Cardiac fibroblast (primary cell): ENCODE data around the gene ZNF385D.

ENCODE experiments used
- DNase-seq, 2 donors: peaks; one replicate each; pipeline versions ENCODE4 v3.0.0 to v3.0.0-alpha.2; 2010; ENCODE audit warnings: low read depth in 2 of 2
- H3K4me3 ChIP-seq, 2 donors: replicated peaks in 1 of 2; 1 replicate in 1 of 2; 2 replicates in 1 of 2; pipeline ENCODE4 v1.5.1; 2011; ENCODE audit warnings: low read depth in 2 of 2, low read length in 2 of 2, mild to moderate bottlenecking in 2 of 2, moderate library complexity in 1 of 2
- TF ChIP-seq, protein P1 (sequence below): IDR thresholded peaks from one replicate; pipeline ENCODE4 v1.5.1; 2011; ENCODE audit warnings: low read depth, mild to moderate bottlenecking, low read length, inconsistent platforms

The ZNF385D gene

GRCh38 chr3:21447476-21448151 is 303.4 kb downstream of the ZNF385D start:
- peak; percentile 48 to 55 for DNase-seq
- H3K4me3 ChIP-seq = no peak overlapping the region
- TF ChIP-seq, protein P1, sequence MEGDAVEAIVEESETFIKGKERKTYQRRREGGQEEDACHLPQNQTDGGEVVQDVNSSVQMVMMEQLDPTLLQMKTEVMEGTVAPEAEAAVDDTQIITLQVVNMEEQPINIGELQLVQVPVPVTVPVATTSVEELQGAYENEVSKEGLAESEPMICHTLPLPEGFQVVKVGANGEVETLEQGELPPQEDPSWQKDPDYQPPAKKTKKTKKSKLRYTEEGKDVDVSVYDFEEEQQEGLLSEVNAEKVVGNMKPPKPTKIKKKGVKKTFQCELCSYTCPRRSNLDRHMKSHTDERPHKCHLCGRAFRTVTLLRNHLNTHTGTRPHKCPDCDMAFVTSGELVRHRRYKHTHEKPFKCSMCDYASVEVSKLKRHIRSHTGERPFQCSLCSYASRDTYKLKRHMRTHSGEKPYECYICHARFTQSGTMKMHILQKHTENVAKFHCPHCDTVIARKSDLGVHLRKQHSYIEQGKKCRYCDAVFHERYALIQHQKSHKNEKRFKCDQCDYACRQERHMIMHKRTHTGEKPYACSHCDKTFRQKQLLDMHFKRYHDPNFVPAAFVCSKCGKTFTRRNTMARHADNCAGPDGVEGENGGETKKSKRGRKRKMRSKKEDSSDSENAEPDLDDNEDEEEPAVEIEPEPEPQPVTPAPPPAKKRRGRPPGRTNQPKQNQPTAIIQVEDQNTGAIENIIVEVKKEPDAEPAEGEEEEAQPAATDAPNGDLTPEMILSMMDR = no peak

DNA sequence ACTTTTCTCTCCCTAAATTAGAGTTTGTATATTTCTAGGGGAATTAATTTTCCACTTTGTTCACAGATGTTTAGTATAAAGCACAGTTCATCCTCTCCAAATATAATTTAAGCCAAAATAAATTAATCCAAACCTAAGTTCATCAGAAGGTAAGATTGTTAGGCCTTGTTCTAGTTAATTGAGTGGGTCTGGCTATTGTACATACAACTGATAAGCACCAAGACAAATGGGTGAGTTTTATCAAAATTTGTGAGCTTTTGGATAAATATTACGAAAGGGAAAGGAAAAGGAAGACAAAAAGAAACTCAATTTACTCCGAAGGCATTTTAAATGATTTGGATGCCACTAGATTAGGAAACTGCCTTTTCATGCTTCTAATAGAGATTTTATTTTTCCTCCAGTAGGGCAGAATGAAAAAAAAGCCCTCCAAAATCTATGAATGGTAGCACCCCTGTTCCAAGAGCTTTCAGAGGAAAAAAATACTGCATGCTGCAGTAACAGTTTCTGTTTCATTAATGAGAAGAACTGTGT is 304.0 kb downstream of the ZNF385D start:
- TF ChIP-seq, protein P1 = no peak
- no peak overlapping the region for H3K4me3 ChIP-seq
- peak in 1 of 2 donors; percentile 4 for DNase-seq

DNA sequence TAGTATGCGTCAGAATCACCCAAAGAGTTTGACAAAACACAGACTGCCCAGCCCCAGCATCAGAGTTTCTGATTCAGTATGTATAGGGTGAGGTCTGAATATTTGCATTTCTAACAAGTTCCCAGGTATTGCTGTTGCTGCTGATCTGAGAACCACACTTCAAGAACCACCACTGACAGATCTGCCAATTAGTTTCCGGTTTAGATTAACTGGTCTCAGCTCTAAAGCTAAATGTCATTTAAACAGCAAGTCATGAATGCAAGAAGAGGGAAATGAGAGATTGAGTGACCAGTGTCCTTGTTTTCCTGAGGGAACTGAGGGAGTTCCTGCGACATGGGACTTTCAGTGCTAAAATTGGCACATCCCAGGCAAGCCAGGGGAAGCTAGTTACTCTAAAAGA is 305.0 kb downstream of the ZNF385D start:
- no peak for DNase-seq
- TF ChIP-seq, protein P1 = no peak
- H3K4me3 ChIP-seq = no peak overlapping the region

DNA sequence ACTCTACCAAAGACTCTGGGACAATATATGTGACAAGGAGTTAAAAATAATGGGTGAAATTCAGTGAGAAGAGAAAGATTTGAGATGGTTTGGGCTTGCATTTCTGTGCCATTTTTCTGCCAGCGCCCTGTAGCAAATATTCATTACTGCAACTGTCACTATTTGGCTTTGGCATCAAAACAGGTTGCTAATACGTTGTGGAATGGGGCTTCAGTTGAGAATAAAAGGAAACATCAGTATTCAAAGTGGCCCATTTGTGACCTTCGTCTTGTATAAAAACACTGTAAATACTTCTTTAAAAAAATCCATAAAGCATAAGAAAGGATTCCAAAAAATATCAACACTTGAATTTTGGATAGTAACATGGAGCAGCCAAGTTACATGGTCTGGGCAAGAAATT is 309.2 kb downstream of the ZNF385D start:
- TF ChIP-seq, protein P1 = no peak

DNA sequence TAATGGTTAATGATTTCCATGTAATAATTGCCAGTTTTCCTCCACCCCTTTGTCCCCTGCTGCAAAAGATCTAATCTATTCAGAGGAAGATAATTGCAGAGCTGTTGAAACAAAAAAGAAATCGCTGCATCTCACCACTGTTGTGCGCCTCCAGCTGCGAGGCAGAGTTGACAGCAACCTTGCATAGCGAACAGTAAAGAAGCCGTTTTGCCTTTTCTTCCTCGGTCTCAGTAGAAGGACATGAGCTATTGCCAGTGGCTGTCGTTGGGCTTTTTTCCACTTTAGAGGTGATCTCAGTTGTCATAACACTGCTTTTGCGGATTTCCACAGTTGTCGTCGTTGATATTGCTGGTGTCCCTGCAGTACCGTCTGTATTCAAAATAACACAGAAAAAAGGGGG is 314.2 kb downstream of the ZNF385D start:
- DNase-seq = no peak
- no peak overlapping the region for H3K4me3 ChIP-seq
- TF ChIP-seq, protein P1 = no peak

More for the DNA sequence above, 309.2 kb downstream of the ZNF385D start:
- no peak overlapping the region for H3K4me3 ChIP-seq
- DNase-seq = no peak

DNA sequence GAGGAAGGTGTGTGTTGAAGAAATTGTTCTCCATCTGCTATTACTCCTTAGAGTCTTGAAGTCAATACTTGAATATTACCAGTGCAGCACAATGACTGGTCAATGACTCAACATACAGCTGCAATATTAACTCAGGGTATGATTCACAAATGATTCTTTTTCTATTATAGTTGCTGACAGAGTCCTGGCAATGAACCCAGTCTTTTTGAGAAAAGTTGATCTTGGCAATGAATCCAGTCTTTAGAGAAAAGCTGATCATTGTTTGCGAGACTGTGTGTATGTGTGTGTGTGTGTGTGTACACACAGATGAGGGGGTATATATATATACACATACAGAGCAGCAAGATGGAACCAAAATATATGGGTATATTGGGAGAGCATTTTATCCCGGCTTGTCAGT is 315.1 kb downstream of the ZNF385D start:
- no peak overlapping the region for H3K4me3 ChIP-seq
- TF ChIP-seq, protein P1 = no peak
- peak; percentile 97 to 99 for DNase-seq
